Hematopoietic multipotent progenitor cell treated with erythropoietin and hydrocortisone succinate and interleukin-3 and kit ligand, for 4 days (in vitro differentiated cells): Measurements from ENCODE around the gene TSPY3.
"Not testable (repeated sequence)": the region's sequence is repeated elsewhere in the genome, so short reads cannot be mapped to it uniquely, and the experiment has no call there.

ENCODE experiments used
- DNase-seq: peaks from one replicate; pipeline ENCODE4 v3.0.0-alpha.2; 2015

The TSPY3 gene

GRCh38 chrY:9398121-9398520, at the start of gene TSPY3:
TSS of gene TSPY3 (plus strand) at chrY:9398421. CDS start at chrY:9398467, 46 bp downstream.
- not testable (repeated sequence) for DNase-seq

- not testable (repeated sequence) for DNase-seq
Observed at GRCh38 chrY:9357497-9357896, 40.7 kb upstream of the TSPY3 start, which contains the start of gene TSPY8. TSS of gene TSPY8 (plus strand) at chrY:9357797. CDS start at chrY:9357843, 46 bp downstream.

- not testable (repeated sequence) for DNase-seq
Observed at GRCh38 chrY:9396527-9396926, 1.7 kb upstream of the TSPY3 start.
